Mammary epithelial cell (primary cell): Measurements from ENCODE around the gene WDR37.

ENCODE experiments used
- EZH2 ChIP-seq: IDR thresholded peaks from 2 replicates; pipeline ENCODE4 v1.6.1; 2012; ENCODE audit warnings: low read length, inconsistent platforms, borderline replicate concordance
- TF ChIP-seq, protein P1 (sequence below), 2 donors: IDR thresholded peaks in 1 of 2; conservative IDR thresholded peaks in 1 of 2; 2 replicates each; pipeline ENCODE4 v1.5.1; 2011 to 2012; ENCODE audit warnings: inconsistent platforms in 2 of 2, low read length in 2 of 2, mild to moderate bottlenecking in 2 of 2, control low read depth in 1 of 2, low read depth in 1 of 2; ENCODE audit not compliant: insufficient read depth in 1 of 2; ENCODE audit errors: extremely low read depth in 1 of 2

DNA sequence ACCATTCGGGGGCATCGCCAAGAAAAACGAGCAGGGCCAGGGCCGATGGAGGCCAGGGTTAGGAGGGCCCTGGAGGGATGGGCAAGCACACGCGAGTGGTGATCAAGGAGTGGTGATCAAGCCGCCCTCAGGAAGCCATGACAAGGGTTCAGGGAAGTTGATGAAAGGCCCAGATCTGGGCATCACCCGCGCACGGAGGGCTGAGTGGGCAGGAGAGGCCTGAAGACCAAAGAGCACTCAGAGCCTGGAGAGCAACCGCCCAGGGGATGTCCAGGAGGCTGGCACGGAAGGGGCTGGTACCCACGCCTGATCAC, 114.6 kb downstream of the WDR37 start:
- no peak for TF ChIP-seq EZH2
- TF ChIP-seq, protein P1, sequence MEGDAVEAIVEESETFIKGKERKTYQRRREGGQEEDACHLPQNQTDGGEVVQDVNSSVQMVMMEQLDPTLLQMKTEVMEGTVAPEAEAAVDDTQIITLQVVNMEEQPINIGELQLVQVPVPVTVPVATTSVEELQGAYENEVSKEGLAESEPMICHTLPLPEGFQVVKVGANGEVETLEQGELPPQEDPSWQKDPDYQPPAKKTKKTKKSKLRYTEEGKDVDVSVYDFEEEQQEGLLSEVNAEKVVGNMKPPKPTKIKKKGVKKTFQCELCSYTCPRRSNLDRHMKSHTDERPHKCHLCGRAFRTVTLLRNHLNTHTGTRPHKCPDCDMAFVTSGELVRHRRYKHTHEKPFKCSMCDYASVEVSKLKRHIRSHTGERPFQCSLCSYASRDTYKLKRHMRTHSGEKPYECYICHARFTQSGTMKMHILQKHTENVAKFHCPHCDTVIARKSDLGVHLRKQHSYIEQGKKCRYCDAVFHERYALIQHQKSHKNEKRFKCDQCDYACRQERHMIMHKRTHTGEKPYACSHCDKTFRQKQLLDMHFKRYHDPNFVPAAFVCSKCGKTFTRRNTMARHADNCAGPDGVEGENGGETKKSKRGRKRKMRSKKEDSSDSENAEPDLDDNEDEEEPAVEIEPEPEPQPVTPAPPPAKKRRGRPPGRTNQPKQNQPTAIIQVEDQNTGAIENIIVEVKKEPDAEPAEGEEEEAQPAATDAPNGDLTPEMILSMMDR (conservative IDR thresholded peaks at IDR 0.05 in 1 of 2, IDR thresholded peaks at IDR 0.05 in 1 of 2; ENCODE audit: extremely low read depth in 1 of 2, insufficient read depth in 1 of 2, low read depth in 1 of 2, low read length in 2 of 2) = no peak
